HuH-7.5 (cell line): ENCODE results near the gene NAPSA.

Source experiments
- DNase-seq: peaks from one replicate; pipeline ENCODE4 v3.0.0; 2011; ENCODE audit warnings: low spot score

The NAPSA gene

DNA sequence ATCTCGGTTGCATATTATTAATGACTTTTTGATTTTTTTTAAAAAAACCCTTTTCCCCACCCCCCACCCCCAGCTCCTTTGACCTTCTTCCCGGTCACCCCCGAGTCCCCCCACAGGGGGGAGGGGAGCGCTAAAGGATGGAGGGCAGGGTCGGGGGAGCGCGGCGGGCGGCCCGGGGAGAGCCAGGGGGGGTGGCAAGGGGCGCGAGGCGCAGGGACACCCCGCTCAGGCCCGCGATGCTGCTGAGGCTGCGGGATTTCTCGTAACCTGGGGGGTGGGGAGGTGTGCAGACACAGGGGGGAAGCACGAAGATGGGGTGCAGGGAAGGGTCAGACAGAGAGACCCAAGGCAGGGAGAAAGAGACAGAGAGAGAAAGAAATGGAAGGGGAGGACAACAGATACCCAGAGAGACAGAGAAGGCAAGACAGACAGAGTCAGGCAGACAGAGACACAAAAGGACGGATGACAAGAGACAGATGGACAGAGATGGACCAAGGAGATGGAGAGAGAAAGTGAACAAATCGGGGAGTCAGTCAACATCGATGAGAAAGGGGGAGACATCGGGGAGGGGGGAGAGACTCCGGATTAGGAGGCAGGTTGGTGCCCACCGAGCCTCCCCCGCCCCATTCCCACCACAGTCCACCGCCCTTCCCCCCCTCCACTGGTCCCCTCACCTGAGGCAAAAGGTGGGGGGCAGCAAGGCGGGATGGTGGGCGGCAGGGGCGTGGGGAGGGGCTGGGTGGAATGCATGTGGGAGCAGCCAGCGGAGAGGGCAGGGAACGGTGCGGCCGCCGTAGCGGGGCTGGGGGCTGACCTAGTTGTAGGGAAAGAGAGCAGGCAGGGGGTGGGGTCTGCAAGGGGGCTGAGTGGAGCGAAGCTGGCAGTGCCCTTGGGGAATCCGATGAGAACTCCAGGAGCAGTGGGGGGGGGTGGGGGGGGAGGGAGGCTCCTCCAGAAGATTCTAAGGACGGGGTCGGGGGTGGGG, 50.4 kb downstream of the NAPSA start:
- DNase-seq, result no peak

DNA sequence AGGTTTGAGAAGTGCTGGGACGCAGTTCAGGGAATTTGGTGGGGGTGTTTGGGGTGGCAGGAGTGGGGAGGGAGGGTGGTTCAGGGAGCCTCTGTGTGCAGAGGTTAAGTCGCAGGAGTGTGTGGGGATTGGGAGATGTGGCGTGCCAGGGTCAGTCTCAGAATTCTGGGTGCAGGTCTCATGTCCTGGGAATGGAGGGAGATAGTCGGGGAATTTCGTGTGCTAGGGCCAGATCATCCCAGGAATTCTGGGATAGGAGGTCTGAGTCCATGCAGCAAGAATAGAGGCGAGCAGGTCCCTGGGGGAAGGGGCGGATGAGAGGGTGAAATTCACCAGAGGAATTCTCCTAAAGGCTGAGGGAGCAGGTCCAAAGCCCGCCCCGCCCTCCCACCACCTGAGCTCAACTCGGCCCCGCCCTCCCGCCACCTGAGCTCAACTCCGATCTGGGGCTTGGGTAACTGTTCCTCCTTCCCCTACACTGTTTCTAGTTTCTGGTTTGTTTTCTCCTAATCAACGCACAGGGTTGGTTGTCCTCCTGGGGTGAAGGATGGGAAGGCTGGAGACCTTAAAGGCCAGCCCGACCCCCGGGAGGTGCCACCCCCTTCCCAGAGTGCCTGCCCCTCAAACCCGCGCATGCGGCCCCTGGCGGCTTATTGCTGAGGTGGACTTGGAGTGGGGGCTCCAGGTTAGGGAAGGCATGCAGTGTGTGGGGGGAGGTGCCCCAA, 51.5 kb downstream of the NAPSA start:
- no peak for DNase-seq

DNA sequence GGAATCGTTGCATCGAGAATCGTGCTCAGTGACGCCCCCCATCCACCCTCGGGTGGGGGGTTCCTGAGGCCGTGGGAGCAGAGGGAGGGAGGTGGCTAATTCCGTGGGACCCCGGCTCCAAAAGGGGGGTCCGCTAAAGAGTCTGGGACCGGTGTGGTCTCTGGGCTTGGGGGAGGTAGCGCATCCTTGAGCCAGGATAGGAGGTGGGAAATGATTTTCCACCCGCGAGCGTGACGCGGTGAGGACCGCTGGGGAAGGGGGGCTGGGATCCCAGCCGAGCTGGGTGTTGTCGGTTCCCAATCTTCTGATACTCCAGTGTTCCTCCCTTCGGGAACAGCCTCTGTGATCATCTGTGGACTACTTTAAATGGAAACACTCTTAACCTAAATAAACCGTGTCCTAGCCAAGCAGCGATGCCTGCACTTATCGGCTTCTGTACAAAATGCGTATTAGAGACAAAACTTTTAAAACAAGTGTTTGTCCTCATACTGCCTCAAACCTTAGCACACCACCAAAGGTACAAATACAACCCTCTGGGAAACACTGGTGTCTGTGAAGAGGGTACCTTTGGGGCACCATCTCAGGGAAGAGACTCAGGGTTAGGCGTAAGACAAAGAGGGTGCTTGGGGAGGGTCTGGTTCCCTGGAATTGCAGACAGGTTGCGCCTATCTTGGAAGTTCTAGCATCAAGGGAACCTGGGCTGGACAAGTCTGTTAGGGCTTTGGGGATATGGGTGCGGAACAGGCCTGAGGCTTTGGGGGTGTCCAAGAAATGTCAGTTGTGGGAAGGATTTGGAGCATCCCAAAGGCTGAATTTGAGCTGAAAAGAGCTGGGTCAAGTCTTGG, 52.2 kb downstream of the NAPSA start:
- DNase-seq, result no peak

DNA sequence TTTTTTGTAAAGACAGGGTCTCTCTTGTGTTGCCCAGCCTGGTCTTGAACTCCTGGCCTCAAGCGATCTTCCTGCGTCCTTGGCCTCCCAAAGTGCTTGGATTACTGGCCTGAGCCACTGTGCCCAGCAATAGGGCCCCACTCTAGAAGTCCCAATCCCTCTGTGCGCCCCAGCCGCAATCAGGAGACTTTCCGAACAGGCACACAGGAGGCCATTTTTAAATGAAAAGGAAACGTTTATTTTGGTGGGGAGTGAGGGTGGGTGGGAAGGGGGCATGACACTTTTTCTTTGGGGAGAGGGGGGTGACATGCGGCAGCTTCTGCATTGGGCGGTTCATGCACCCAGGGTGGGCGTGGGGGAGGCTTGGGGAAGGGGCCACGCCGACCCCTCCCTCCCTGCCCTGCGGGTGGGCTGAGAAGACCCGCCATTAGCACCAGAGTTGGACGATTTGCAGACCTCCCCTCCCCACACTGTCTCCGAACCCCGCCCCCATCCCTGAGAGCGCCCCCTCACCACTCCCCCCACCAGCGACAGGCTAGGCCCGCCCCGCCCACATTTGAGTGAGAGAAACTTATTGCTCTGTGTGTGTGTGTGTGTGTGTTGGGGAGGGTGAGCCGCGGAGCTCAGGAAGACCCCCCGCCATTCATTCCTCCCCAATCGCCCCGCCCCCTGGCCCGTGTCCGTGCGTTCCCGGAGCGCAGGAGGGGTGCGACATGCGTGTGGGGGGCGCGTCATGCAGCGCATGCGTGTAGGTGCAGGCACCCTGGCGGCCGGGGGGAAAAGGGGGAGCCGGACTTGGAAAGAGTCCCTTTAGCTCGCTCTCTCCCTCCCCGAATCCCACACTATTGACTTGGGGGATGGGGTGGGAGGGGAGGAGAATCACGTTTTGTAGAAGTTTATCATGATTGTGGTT, 53.5 kb downstream of the NAPSA start:
- no peak for DNase-seq

DNA sequence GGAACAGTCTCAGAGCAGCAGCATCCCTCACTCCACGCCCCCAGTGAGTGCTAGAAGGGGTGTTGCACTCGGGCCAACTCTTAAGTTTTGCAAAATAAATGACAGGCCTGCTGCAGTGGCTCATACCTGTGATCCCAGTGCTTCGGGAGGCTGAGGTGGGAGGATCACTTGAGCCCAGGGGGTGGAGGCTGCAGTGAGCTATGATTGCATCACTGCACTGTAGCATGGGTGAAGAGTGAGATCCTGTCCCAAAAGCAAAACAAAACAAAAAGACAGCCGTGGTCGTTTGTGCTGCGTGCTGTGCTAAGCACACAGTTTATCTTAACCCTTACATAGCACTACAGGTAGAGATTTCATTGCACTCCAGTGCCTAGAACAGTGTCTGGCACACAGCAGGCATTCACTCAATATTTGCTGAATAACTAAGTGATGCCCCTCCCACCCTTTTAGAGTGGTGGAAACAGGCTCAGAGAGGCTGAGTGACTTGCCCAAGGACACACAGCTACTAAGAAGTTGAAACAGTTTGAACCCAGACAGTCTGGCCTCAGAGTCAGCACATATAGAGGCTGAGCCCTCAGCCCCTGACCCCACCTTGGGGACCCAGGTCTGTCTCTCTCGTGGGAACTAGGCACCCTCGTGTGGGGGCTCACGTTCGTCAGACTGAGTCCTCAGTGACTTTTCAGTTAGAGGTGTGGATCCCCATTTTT, 54.5 kb downstream of the NAPSA start:
- no peak for DNase-seq

DNA sequence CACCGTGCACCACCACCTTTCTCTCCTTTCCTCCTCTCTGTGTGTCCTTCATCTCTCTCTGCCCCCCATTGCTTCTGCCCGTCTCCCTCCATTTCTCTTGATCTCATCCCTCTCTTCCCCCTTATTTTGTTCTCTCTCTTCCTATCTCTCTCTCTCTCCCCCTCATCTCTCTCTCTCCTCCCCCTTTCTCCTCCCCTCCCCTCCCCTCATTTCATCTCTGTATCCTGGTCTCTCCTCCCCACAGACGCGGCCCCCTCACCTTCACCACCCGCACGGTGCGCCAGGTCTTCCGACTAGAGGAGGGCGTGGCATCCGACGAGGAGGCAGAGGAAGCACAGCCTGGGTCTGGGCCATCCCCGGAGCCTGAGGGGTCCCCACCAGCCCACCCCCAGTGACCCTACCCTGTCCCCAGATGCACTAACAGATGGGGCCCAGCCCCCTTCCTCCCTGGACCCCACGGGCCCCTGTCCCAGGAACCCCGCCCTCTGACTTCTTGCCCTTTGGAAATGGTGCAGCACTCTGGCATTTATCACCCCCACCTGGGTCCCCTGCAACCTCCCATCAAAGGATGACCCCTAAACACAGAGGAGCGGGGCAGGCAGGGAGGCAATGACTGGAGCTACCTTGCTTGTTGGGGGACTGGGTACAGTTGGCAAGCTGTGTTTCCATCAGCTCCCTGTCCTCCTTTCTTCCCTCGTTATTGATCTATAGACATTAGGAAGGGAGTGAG, 55.9 kb downstream of the NAPSA start:
- DNase-seq, result no peak

DNA sequence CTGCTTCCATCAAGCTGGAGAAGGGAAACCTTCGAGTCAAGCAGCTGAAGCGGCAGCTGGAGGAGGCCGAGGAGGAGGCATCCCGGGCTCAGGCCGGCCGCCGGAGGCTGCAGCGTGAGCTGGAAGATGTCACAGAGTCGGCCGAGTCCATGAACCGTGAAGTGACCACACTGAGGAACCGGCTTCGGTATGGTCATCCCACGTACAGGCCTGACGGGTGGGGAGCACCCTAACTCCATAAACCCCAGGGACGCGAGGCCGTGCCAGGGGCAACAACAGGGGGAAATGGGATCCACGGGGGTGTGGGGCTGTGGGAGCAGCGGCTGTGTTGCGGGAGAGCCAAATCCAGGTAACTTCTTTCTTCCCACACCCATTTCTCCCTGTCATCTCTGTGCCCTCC, 56.4 kb downstream of the NAPSA start:
- DNase-seq, result no peak
